ENCODE data around the gene BRDT.
A peak's percentile ranks its signal among the peaks of the same experiment; 100 is the strongest.
"Not testable (repeated sequence)": the region's sequence is repeated elsewhere in the genome, so short reads cannot be mapped to it uniquely, and the experiment has no call there.

The BRDT gene

GRCh38 chr1:91993256-91993655 lies 44.1 kb downstream of the BRDT start:
- ChIA-PET POLR2A (no interaction called here), CTCF (interaction anchor here (0.6 kb wide), 1 partner anchor 50 kb away, joined by 4 read pairs; no protein-coding TSS in a partner anchor)
- no peak for DNase-seq (ENCODE audit: extremely low spot score)
- TF ChIP-seq, protein P1, sequence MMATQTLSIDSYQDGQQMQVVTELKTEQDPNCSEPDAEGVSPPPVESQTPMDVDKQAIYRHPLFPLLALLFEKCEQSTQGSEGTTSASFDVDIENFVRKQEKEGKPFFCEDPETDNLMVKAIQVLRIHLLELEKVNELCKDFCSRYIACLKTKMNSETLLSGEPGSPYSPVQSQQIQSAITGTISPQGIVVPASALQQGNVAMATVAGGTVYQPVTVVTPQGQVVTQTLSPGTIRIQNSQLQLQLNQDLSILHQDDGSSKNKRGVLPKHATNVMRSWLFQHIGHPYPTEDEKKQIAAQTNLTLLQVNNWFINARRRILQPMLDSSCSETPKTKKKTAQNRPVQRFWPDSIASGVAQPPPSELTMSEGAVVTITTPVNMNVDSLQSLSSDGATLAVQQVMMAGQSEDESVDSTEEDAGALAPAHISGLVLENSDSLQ (IDR thresholded peaks at IDR 0.05) = no peak
- TF ChIP-seq ELF4 (IDR thresholded peaks at IDR 0.05) (no peak), FOXA1 (IDR thresholded peaks at IDR 0.05) (no peak), FOXM1 (IDR thresholded peaks at IDR 0.05; ENCODE audit: borderline replicate concordance) (no peak), ARNT (IDR thresholded peaks at IDR 0.05) (no peak), L3MBTL2 (conservative IDR thresholded peaks at IDR 0.05) (no peak), BHLHE40 (IDR thresholded peaks at IDR 0.05; ENCODE audit: borderline replicate concordance) (no peak), ZNF384 (IDR thresholded peaks at IDR 0.05) (no peak), NFRKB (IDR thresholded peaks at IDR 0.05) (no peak), TARDBP (IDR thresholded peaks at IDR 0.05) (no peak), CTBP1 (IDR thresholded peaks at IDR 0.05; ENCODE audit: borderline replicate concordance) (no peak)

DNA sequence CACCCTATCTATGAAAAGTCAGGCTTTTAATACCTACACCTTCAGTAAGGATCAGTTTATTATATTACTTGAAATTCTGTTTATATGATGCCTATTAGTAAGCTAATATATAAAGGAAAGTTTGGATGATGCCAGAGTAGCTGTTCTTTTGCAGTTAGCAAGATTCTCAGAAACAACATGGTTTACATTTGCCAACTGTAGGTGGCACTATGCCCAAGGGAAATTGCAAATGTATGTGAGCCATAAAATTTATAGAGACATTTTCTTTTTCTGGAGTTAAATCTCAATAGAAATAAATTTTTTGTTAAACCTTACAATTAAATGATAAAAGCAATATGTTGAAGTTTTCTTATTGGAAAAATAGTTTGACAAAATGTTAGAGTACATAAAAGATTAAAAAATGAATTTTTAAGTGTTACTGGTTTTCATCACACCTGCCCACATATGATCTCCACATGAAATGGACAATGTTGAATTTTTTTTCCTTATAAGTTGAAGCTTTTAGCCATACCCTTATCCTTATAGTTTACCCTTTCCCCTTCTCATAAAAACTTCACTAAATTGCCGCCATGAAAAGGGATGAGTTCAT lies 48.5 kb downstream of the BRDT start:
- ChIA-PET CTCF (interaction anchor here (0.6 to 2.6 kb wide), 5 partner anchors 9 to 296 kb away, joined by 3 to 19 read pairs (median 3); no protein-coding TSS in a partner anchor), POLR2A (no interaction called here)
- no peak for TF ChIP-seq HDGF (IDR thresholded peaks at IDR 0.05; ENCODE audit: borderline replicate concordance)
- TF ChIP-seq ZNF384 (IDR thresholded peaks at IDR 0.05) = no peak
- TF ChIP-seq SUZ12 (IDR thresholded peaks at IDR 0.05) = no peak
- TF ChIP-seq ARNT (IDR thresholded peaks at IDR 0.05) = no peak
- peak; percentile 44 for DNase-seq (ENCODE audit: extremely low spot score)

- CTCF ChIA-PET = no interaction called here
Observed at GRCh38 chr1:92004129-92004528, 54.9 kb downstream of the BRDT start.

GRCh38 chr1:92013923-92014322 lies 64.7 kb downstream of the BRDT start:
- DNase-seq (ENCODE audit: extremely low spot score) = no peak
- ChIA-PET POLR2A (no interaction called here), CTCF (no interaction called here)
- no peak for TF ChIP-seq FOXM1 (IDR thresholded peaks at IDR 0.05; ENCODE audit: borderline replicate concordance)
- no peak for TF ChIP-seq HDGF (IDR thresholded peaks at IDR 0.05; ENCODE audit: borderline replicate concordance)
- no peak for TF ChIP-seq SP1 (IDR thresholded peaks at IDR 0.05)
- no peak for TF ChIP-seq BHLHE40 (IDR thresholded peaks at IDR 0.05; ENCODE audit: borderline replicate concordance)
- TF ChIP-seq TARDBP (IDR thresholded peaks at IDR 0.05) = no peak
- TF ChIP-seq ZNF384 (IDR thresholded peaks at IDR 0.05) = no peak
- TF ChIP-seq ELF4 (IDR thresholded peaks at IDR 0.05) = no peak
- TF ChIP-seq ARNT (IDR thresholded peaks at IDR 0.05) = no peak

More at GRCh38 chr1:92004129-92004528, 54.9 kb downstream of the BRDT start:
- no peak for TF ChIP-seq HDGF (IDR thresholded peaks at IDR 0.05; ENCODE audit: borderline replicate concordance)
- TF ChIP-seq ARNT (IDR thresholded peaks at IDR 0.05) = no peak
- TF ChIP-seq TARDBP (IDR thresholded peaks at IDR 0.05) = no peak
- TF ChIP-seq ZNF384 (IDR thresholded peaks at IDR 0.05) = no peak
- TF ChIP-seq SP1 (IDR thresholded peaks at IDR 0.05) = no peak
- no peak for TF ChIP-seq NFRKB (IDR thresholded peaks at IDR 0.05)
- TF ChIP-seq, protein P1 (IDR thresholded peaks at IDR 0.05) = no peak
- TF ChIP-seq CTBP1 (IDR thresholded peaks at IDR 0.05; ENCODE audit: borderline replicate concordance) = no peak
- TF ChIP-seq BHLHE40 (IDR thresholded peaks at IDR 0.05; ENCODE audit: borderline replicate concordance) = no peak
- no peak for TF ChIP-seq L3MBTL2 (conservative IDR thresholded peaks at IDR 0.05)
- no peak for TF ChIP-seq FOXM1 (IDR thresholded peaks at IDR 0.05; ENCODE audit: borderline replicate concordance)
- no peak for TF ChIP-seq SUZ12 (IDR thresholded peaks at IDR 0.05)
- TF ChIP-seq FOXK2 (IDR thresholded peaks at IDR 0.05) = no peak
- POLR2A ChIA-PET = no interaction called here
- DNase-seq (ENCODE audit: extremely low spot score) = no peak

- no peak for TF ChIP-seq ELF4 (IDR thresholded peaks at IDR 0.05)
- no peak for TF ChIP-seq FOXK2 (IDR thresholded peaks at IDR 0.05)
- no peak for TF ChIP-seq LEF1 (IDR thresholded peaks at IDR 0.05; ENCODE audit: borderline replicate concordance)
- TF ChIP-seq, protein P1 (IDR thresholded peaks at IDR 0.05) = no peak
- no peak for TF ChIP-seq SP1 (IDR thresholded peaks at IDR 0.05)
- no peak for DNase-seq (ENCODE audit: extremely low spot score)
- CTCF ChIA-PET = no interaction called here
- POLR2A ChIA-PET = interaction anchor here (1.0 kb wide), 1 partner anchor 64 kb away, joined by 3 read pairs; the partner anchor contains the start of gene BTBD8
Observed at GRCh38 chr1:92016720-92017316, 67.6 kb downstream of the BRDT start.

GRCh38 chr1:92017656-92018055 lies 68.5 kb downstream of the BRDT start:
- DNase-seq (ENCODE audit: extremely low spot score) = no peak
- CTCF ChIA-PET = no interaction called here
- TF ChIP-seq FOXK2 (IDR thresholded peaks at IDR 0.05) (no peak), FOXA1 (IDR thresholded peaks at IDR 0.05) (no peak)
- POLR2A ChIA-PET = interaction anchor here (1.0 kb wide), 1 partner anchor 63 kb away, joined by 3 read pairs; the partner anchor contains the start of gene BTBD8

- DNase-seq (ENCODE audit: extremely low spot score); POLR2A ChIA-PET; CTCF ChIA-PET: not testable (repeated sequence)
Observed at GRCh38 chr1:92026042-92026441, 76.8 kb downstream of the BRDT start.
